KMS-11 (cell line): Measurements from ENCODE around the gene TXNIP.
A peak's percentile ranks its signal among the peaks of the same experiment; 100 is the strongest.

Experiments used
- H2AFZ ChIP-seq: fragments of 200-600 bp; sonication (generic); 2 replicates; pipeline ENCODE4 v1.6.1; 2016; ENCODE audit warnings: antibody characterized with exemption, mixed run types, low read depth
- H3K27ac ChIP-seq: fragments of 200-600 bp; sonication (generic); 2 replicates; pipeline ENCODE4 v1.6.1; 2016; ENCODE audit warnings: mild to moderate bottlenecking, mixed run types
- H3K27me3 ChIP-seq: fragments of 200-600 bp; sonication (generic); 2 replicates; pipeline ENCODE4 v1.6.1; 2017; ENCODE audit warnings: mild to moderate bottlenecking, low read depth, mixed run types, moderate library complexity; ENCODE audit not compliant: insufficient read depth
- H3K36me3 ChIP-seq: fragments of 200-600 bp; sonication (generic); 2 replicates; pipeline ENCODE4 v1.6.1; 2017; ENCODE audit warnings: mild to moderate bottlenecking, mixed run types; ENCODE audit not compliant: insufficient read depth
- H3K4me1 ChIP-seq: fragments of 200-600 bp; sonication (generic); 2 replicates; pipeline ENCODE4 v1.6.1; 2016; ENCODE audit warnings: mild to moderate bottlenecking, low read depth, mixed run types; ENCODE audit not compliant: poor library complexity, severe bottlenecking
- H3K4me2 ChIP-seq: fragments of 200-600 bp; sonication (generic); 2 replicates; pipeline ENCODE4 v1.7.0; 2016; ENCODE audit warnings: mild to moderate bottlenecking, mixed run types
- H3K4me3 ChIP-seq: fragments of 200-600 bp; sonication (generic); IDR thresholded peaks from 2 replicates; pipeline ENCODE4 v1.6.1; 2017; ENCODE audit warnings: low read depth, low read length, mixed read lengths; ENCODE audit not compliant: insufficient read depth
- H3K79me2 ChIP-seq: fragments of 200-600 bp; sonication (generic); 2 replicates; pipeline ENCODE4 v1.6.1; 2016; ENCODE audit warnings: low read depth, mixed run types; ENCODE audit not compliant: insufficient read depth
- H3K9ac ChIP-seq: fragments of 200-600 bp; sonication (generic); 2 replicates; pipeline ENCODE4 v1.6.1; 2016; ENCODE audit warnings: mild to moderate bottlenecking, mixed run types
- H4K20me1 ChIP-seq: fragments of 200-600 bp; sonication (generic); 2 replicates; pipeline ENCODE4 v1.6.1; 2016; ENCODE audit warnings: mild to moderate bottlenecking, mixed run types; ENCODE audit not compliant: insufficient read depth
- CTCF ChIP-seq: fragments of 200-600 bp; sonication (generic); conservative IDR thresholded peaks from 2 replicates; pipeline ENCODE4 v1.6.1; 2017; ENCODE audit warnings: low read depth, mild to moderate bottlenecking, antibody characterized with exemption, low read length, moderate library complexity, mixed read lengths

TXNIP gene

GRCh38 chr1:145978854-145979745, 17.3 kb downstream of the TXNIP start:
- Histone ChIP-seq H2AFZ (peak overlapping the region; percentile 58), H3K27ac (peak overlapping the region; percentile 85), H3K79me2 (no peaks in the 10 kb centered on the region), H4K20me1 (no peaks in the 10 kb centered on the region), H3K4me1 (peaks cover 62% of the 10 kb centered on the region), H3K9ac (peak overlapping the region; percentile 41), H3K4me3 (peak overlapping the region; percentile 84), H3K4me2 (peak overlapping the region; percentile 93), H3K36me3 (no peaks in the 10 kb centered on the region), H3K27me3 (no peaks in the 10 kb centered on the region)
- TF ChIP-seq CTCF, result peak; percentile 80

- H3K36me3 ChIP-seq, result no peaks in the 10 kb centered on the region
- H4K20me1 ChIP-seq, result no peaks in the 10 kb centered on the region
- no peak overlapping the region for H3K4me3 ChIP-seq
- H3K27ac ChIP-seq, result peak overlapping the region; percentile 85
- peaks cover 61% of the 10 kb centered on the region for H3K4me1 ChIP-seq
- no peaks in the 10 kb centered on the region for H3K79me2 ChIP-seq
- peak overlapping the region; percentile 93 for H3K4me2 ChIP-seq
- peak overlapping the region; percentile 58 for H2AFZ ChIP-seq
- no peak for TF ChIP-seq CTCF
- H3K27me3 ChIP-seq, result no peaks in the 10 kb centered on the region
- peak overlapping the region; percentile 41; the same call in 1 of the 2 replicates for H3K9ac ChIP-seq
These were observed 17.9 kb downstream of the TXNIP start for GRCh38 chr1:145978471-145978853.

- H2AFZ ChIP-seq, result peak overlapping the region; percentile 50
- peaks cover 56% of the 10 kb centered on the region for H3K4me1 ChIP-seq
- TF ChIP-seq CTCF, result peak; percentile 99
- H3K27ac ChIP-seq, result peak overlapping the region; percentile 85; the same call in 1 of the 2 replicates
- H3K4me2 ChIP-seq, result peak overlapping the region; percentile 93
- H4K20me1 ChIP-seq, result no peaks in the 10 kb centered on the region
- H3K27me3 ChIP-seq, result no peaks in the 10 kb centered on the region
- H3K79me2 ChIP-seq, result no peaks in the 10 kb centered on the region
- H3K9ac ChIP-seq, result no peak overlapping the region
- H3K4me3 ChIP-seq, result no peak overlapping the region
- H3K36me3 ChIP-seq, result no peaks in the 10 kb centered on the region
These were observed 18.6 kb downstream of the TXNIP start for GRCh38 chr1:145977486-145978470.

- Histone ChIP-seq H3K4me1 (peaks cover 48% of the 10 kb centered on the region), H3K4me3 (no peak overlapping the region), H4K20me1 (no peaks in the 10 kb centered on the region), H3K36me3 (no peaks in the 10 kb centered on the region), H3K9ac (no peak overlapping the region), H3K79me2 (no peaks in the 10 kb centered on the region), H2AFZ (peak overlapping the region; percentile 50), H3K27ac (no peak overlapping the region), H3K4me2 (peak overlapping the region; percentile 93), H3K27me3 (no peaks in the 10 kb centered on the region)
- TF ChIP-seq CTCF, result no peak
These were observed 19.4 kb downstream of the TXNIP start for GRCh38 chr1:145977016-145977415.
